ENCODE results near the gene KLHDC8B. TPM values are rescaled to one million over a fixed set of nuclear protein-coding genes. Genes with fewer than 3 reads are reported as not detected.

The KLHDC8B gene
- total RNA-seq, 4 donors from 2014 or later, result 4.5 to 23.5 (median 13.4) TPM

- in situ Hi-C loops (cut with MboI; ENCODE audit: low pct_ligation_motif_present in 1 of 4, low pct_unique_long_range_greater_than_20kb in 1 of 4, low sequenced_read_pairs in 3 of 4) (loop anchor here in 3 of 4 donors (5.0 to 25.0 kb wide), 3 partner anchors 45 to 278 kb away; partner anchors contain the start of genes NICN1 (in 2 of the 3) and USP19 (in 1 of the 3)), intact Hi-C loops (cut with DNase I; ENCODE audit: low total_unique reads) (loop anchor here (10.0 kb wide), 1 partner anchor 288 kb away; no protein-coding TSS in a partner anchor)
- H3K36me3 ChIP-seq, result peaks cover 0 to 9% (median 2%) of the 10 kb centered on the region in 4 donors
- peak overlapping the region; percentile 82 to 92 (median 90) for H3K27ac ChIP-seq
- peaks cover 15 to 29% (median 24%) of the 10 kb centered on the region in 4 donors for H3K4me1 ChIP-seq
- H3K27me3 ChIP-seq, result no peaks in the 10 kb centered on the region
- peak overlapping the region in 2 of 4 donors; percentile 75 to 100 for H3K4me3 ChIP-seq
- no peak for DNase-seq
- TF ChIP-seq POLR2A (IDR thresholded peaks at IDR 0.05) (no peak), POLR2AphosphoS5 (IDR thresholded peaks at IDR 0.05) (no peak), CTCF (IDR thresholded peaks at IDR 0.05) (no peak), EP300 (IDR thresholded peaks at IDR 0.05; ENCODE audit: low read depth) (no peak)
- WGBS, 2 donors (ENCODE audit: low coverage in 1 of 2), result 95% methylated on average over 6 of the region's 6 CpGs; no CpG with 5 or more reads in 1 of the 2 donors
- no peaks in the 10 kb centered on the region for H3K9me3 ChIP-seq
Measured at GRCh38 chr3:49166752-49167556, 4.4 kb upstream of the KLHDC8B start.

- WGBS, 2 donors (ENCODE audit: low coverage in 1 of 2), result 11% methylated on average over 1 of the region's 1 CpG; no CpG with 5 or more reads in 1 of the 2 donors
- H3K27me3 ChIP-seq, result no peaks in the 10 kb centered on the region
- H3K36me3 ChIP-seq, result no peaks in the 10 kb centered on the region
- H3K4me1 ChIP-seq, result peaks cover 8 to 43% (median 36%) of the 10 kb centered on the region in 4 donors
- in situ Hi-C loops (cut with MboI; ENCODE audit: low pct_ligation_motif_present in 1 of 4, low pct_unique_long_range_greater_than_20kb in 1 of 4, low sequenced_read_pairs in 3 of 4), result loop anchor here in 2 of 4 donors (25.0 kb wide), 1 partner anchor 267 kb away; the partner anchor contains the start of gene NICN1 (in 2 of the 2)
- peak overlapping the region; percentile 55 to 67 (median 62) for H3K4me3 ChIP-seq
- intact Hi-C loops (cut with DNase I; ENCODE audit: low total_unique reads), result loop anchor here (5.0 kb wide), 1 partner anchor 107 kb away; the partner anchor contains the start of gene C3orf62
- no peaks in the 10 kb centered on the region for H3K9me3 ChIP-seq
- H3K27ac ChIP-seq, result peak overlapping the region; percentile 66 to 88 (median 83)
- no peak for TF ChIP-seq EP300 (IDR thresholded peaks at IDR 0.05; ENCODE audit: low read depth)
- no peak for TF ChIP-seq POLR2A (IDR thresholded peaks at IDR 0.05)
- no peak for TF ChIP-seq POLR2AphosphoS5 (IDR thresholded peaks at IDR 0.05)
- TF ChIP-seq CTCF (IDR thresholded peaks at IDR 0.05), result no peak
- DNase-seq, result no peak
Measured at GRCh38 chr3:49170744-49171118, 667 bp upstream of the KLHDC8B start.

GRCh38 chr3:49171775-49172500 lies 540 bp downstream of the KLHDC8B start:
- 32% methylated on average over 5 of the region's 7 CpGs; no CpG with 5 or more reads in 1 of the 2 donors for WGBS, 2 donors (ENCODE audit: low coverage in 1 of 2)
- Histone ChIP-seq H3K9me3 (no peaks in the 10 kb centered on the region), H3K27me3 (no peaks in the 10 kb centered on the region), H3K27ac (peak overlapping the region; percentile 66 to 88 (median 83)), H3K4me3 (peak overlapping the region; percentile 55 to 67 (median 62)), H3K36me3 (no peaks in the 10 kb centered on the region), H3K4me1 (peaks cover 8 to 36% (median 31%) of the 10 kb centered on the region in 4 donors)
- intact Hi-C loops (cut with DNase I; ENCODE audit: low total_unique reads) (loop anchor here (5.0 kb wide), 1 partner anchor 105 kb away; the partner anchor contains the start of gene C3orf62), in situ Hi-C loops (cut with MboI; ENCODE audit: low pct_ligation_motif_present in 1 of 4, low pct_unique_long_range_greater_than_20kb in 1 of 4, low sequenced_read_pairs in 3 of 4) (loop anchor here in 2 of 4 donors (25.0 kb wide), 1 partner anchor 265 kb away; the partner anchor contains the start of gene NICN1 (in 2 of the 2))
- no peak for DNase-seq
- TF ChIP-seq POLR2AphosphoS5 (IDR thresholded peaks at IDR 0.05) (no peak), EP300 (IDR thresholded peaks at IDR 0.05; ENCODE audit: low read depth) (no peak), POLR2A (IDR thresholded peaks at IDR 0.05) (no peak), CTCF (IDR thresholded peaks at IDR 0.05) (no peak)
